ENCODE data around the gene MSANTD3.

GRCh38 chr9:100379862-100380261 is 47.1 kb upstream of the MSANTD3 start:
- TF ChIP-seq CTCF (IDR thresholded peaks at IDR 0.05) (no peak), POLR2AphosphoS5 (IDR thresholded peaks at IDR 0.05) (no peak), POLR2A (IDR thresholded peaks at IDR 0.05) (no peak), EP300 (IDR thresholded peaks at IDR 0.05) (no peak)
